Measurements from ENCODE around the gene PPDPF. TPM values are rescaled to one million over a fixed set of nuclear protein-coding genes. Genes with fewer than 3 reads are reported as not detected.
A peak's percentile ranks its signal among the peaks of the same experiment; 100 is the strongest.

PPDPF gene
- polyA plus RNA-seq, 10 donors = 138 to 325 (median 206) TPM

GRCh38 chr20:63518351-63518861, 2.2 kb upstream of the PPDPF start:
- DNase-seq = no peak

DNA sequence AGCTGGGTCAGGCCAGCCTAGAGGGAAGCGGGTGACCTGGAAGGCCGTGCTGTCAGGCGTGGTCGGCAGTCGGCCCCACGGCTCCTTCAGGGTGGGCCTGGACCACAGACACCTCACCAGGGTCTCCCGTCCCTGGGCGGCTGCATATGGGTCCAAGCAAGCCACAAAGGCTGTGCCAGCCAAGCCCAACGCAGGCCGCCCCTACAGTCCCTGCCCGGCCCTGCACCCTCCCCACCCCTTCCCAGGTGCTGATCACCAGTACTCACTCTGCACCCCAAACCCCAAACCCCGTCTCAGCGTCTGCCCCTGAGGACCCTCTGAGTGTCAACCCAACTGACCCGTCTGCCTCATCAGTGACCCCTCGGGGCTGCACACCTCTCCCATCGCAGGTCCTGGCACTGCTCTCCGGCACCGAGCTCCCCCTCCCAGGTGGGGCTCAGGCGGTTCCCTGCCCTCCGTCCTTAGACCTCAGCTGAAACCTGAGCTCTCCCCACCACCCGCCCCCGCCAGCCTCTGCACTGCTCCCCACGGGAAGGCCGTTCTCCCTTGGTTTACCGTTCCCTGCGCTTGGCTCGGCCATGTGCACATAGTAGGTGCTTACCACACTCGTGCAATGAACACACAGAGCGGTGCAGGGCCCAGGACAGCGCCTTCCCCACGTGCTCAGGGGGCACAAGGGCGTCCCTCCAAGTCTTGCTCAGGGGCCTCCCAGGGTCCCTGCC, 1.5 kb upstream of the PPDPF start:
- peak in 1 of 3 donors; percentile 10 for DNase-seq

GRCh38 chr20:63519668-63520503, 679 bp upstream of the PPDPF start:
- peak in 1 of 3 donors; percentile 55 for DNase-seq

GRCh38 chr20:63520934-63521601, 503 bp downstream of the PPDPF start:
- peak; percentile 74 to 92 (median 84) for DNase-seq

- DNase-seq = no peak
Measured at GRCh38 chr20:63521602-63522001, 1.0 kb downstream of the PPDPF start.

GRCh38 chr20:63522091-63522868, 1.7 kb downstream of the PPDPF start:
- no peak for DNase-seq

GRCh38 chr20:63522981-63523611, 2.5 kb downstream of the PPDPF start:
- DNase-seq = no peak

GRCh38 chr20:63525185-63525584, 4.6 kb downstream of the PPDPF start:
- DNase-seq = no peak

DNA sequence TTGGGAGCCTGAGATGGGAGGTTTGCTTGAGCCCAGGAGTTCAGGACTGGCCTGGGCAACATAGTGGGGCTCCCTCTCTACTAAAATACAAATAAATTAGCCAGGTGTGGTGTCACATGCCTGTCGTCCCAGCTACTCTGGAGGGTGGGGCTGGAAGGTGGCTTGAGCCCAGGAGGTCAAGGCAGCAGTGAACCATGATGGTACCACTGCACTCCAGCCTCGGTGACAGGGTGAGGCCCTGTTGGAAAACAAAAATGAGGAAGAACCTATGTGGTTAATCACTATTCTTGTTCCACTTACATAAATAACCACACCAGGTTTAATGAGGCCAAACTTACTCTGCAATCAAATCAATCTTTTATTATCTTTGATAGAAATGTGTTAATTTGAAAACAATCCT, 5.4 kb downstream of the PPDPF start:
- no peak for DNase-seq

- no peak for DNase-seq
Measured at GRCh38 chr20:63527184-63527583, 6.6 kb downstream of the PPDPF start.

GRCh38 chr20:63529180-63529860, 8.8 kb downstream of the PPDPF start:
- no peak for DNase-seq

GRCh38 chr20:63529861-63530787, 9.6 kb downstream of the PPDPF start:
- no peak for DNase-seq

DNA sequence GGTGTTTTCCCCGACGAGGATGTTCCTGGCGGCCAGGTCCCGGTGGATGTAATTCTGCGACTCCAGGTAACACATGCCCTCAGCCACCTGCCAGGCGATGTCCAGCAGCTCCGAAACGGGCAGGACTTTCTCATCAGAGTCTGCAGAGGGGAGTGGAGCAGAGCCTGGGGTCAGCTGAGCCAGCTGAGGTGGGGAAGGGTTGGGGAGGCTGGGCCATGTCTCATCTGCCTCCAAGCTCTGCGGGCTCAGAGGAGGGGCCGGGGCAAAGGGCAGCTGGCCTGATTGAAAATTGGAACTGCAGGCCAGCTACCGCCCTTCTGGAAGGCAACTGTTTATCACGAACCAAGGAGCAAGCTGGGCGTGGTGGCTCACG, 10.2 kb downstream of the PPDPF start:
- no peak for DNase-seq

GRCh38 chr20:63531686-63532448, 11.3 kb downstream of the PPDPF start:
- DNase-seq = no peak

DNA sequence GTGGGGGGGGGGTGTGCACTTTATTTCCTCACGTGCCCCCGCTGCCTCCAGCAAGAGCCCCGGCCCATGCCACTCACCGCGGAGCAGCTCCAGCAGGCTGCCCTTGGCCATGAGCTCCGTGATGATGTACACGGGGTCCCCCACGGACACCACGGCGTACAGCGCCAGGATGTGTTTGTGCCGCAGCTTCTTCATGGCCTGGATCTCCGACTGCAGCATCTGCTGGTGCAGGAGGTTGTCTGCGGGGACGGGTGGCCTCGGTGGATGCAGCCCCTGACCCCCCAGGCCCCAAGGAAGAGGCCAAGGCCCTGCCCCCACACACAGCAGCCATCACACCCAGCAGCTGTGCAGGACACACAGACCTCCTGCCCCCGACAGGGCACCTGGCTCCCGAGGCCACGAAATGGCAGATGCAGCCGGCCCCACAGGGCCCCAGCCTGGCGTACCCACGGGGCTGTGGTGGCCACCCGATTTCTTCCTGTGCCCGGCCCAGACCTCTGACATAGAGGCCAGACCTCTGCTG, 11.9 kb downstream of the PPDPF start:
- DNase-seq = no peak

DNA sequence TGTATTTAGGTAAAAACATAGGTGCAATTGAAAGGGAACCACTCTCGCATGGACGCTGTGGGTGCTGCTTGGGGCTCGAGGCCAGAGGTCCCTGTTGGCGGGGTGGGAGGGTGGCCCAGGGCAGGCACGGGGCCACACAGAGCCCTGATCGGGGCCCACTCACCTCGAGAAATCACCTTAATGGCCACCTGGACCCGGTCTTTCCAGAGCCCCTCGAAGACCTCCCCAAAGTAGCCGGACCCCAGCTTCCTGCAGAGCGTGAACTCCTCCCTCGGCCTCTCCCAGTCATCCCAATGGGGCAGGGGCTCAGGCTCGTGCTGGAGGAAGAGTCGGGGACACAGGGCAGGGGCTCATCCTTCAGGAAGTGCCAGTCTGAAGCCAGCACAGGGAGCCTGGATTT, 12.8 kb downstream of the PPDPF start:
- DNase-seq = no peak

DNA sequence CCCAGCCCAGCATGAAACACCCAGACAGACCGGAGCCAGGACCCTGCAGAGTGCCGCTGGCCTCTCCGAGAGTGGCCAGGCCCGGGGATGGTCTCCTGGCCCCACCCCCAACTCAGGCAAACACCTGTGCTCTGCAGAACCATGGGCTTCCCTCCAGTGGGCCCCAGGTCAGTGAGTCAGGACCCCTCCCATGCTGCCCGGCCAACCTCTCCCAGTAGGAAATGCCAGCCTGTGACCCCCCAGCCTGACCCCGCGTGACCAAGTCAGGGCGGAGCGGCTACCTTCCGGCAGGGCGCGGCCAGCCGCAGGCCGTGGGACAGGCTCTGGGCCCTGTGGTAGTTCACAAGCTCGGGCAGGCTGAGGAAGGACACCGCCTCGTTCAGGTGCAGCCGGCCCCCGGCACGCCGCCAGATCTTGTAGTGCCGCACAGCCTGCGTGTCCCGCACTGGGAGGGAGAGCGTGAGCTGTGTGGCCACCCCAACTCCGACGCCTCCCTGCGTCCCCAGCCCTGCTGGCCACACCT, 13.4 kb downstream of the PPDPF start:
- no peak for DNase-seq

GRCh38 chr20:63534427-63534830, 13.9 kb downstream of the PPDPF start:
- DNase-seq = no peak

All from muscle of back (tissue), 11 donors.